Hematopoietic multipotent progenitor cell treated with erythropoietin and hydrocortisone succinate and interleukin-3 and kit ligand, for 4 days (in vitro differentiated cells): Measurements from ENCODE around the gene ATP5F1D.

Experiments used
- DNase-seq: peaks from one replicate; pipeline ENCODE4 v3.0.0-alpha.2; 2015

Gene ATP5F1D

DNA sequence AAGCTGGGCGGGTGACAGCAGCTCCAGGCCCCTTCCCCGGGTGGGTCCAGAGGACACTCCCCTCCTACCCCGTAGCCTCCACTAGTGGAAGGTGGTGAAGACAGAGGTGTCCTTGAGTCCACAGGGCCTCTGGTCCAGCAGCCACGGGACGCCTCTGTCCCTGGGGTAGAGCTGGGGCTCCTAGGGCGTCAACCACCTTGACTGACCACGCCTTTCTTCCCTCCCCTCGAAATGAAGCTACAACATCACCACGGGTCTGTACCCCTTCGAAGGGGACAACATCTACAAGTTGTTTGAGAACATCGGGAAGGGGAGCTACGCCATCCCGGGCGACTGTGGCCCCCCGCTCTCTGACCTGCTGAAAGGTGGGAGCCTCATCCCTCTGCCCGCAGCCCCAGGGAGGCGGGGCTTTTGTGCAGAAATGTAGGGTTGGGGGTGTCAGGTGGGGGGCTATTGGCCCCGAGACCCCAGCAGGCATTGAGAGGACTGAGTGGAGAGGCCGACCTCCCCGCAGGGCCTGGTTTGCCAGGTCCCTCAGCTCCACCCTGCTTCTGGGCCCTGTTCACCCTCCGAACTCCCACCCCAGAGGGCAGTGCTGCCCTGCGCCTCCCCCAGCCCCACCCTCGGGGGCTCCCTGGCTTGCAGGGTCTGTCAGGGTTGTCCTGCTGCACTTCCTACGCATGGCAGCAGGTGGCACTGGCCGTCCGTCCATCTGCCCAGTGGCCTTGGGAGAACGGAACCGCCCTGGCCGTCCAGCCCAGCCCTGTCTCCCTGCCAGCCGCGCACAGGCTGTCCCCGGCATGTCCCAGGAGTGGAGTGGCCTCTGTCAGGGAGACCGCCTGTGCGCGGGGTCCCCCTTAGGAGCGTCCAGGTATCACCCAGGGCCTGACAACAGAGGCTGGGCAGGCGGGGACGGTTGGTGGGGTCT is 20.3 kb upstream of the ATP5F1D start:
- DNase-seq = no peak

- no peak for DNase-seq
These were observed 19.7 kb upstream of the ATP5F1D start for GRCh38 chr19:1221904-1222255.

DNA sequence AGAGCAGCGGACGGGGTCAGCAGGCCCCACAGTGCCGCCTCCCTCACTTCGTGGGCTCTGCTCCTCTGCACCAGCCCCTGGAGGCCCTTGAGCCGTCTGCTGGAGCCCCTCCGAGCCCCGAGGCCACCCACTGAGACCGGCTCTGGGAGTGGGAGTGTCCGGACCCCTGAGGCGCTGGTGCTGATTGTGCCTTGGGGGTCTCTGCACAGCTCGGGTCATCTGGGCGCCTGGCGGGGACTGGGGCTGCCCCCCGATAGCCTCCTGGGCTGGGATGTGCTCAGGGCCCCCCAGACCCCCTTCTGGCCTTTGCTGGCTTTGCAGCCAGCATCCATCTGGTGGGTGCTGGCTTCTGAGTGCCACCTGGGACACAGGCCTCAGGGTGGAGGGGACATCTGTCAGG is 19.2 kb upstream of the ATP5F1D start:
- no peak for DNase-seq

DNA sequence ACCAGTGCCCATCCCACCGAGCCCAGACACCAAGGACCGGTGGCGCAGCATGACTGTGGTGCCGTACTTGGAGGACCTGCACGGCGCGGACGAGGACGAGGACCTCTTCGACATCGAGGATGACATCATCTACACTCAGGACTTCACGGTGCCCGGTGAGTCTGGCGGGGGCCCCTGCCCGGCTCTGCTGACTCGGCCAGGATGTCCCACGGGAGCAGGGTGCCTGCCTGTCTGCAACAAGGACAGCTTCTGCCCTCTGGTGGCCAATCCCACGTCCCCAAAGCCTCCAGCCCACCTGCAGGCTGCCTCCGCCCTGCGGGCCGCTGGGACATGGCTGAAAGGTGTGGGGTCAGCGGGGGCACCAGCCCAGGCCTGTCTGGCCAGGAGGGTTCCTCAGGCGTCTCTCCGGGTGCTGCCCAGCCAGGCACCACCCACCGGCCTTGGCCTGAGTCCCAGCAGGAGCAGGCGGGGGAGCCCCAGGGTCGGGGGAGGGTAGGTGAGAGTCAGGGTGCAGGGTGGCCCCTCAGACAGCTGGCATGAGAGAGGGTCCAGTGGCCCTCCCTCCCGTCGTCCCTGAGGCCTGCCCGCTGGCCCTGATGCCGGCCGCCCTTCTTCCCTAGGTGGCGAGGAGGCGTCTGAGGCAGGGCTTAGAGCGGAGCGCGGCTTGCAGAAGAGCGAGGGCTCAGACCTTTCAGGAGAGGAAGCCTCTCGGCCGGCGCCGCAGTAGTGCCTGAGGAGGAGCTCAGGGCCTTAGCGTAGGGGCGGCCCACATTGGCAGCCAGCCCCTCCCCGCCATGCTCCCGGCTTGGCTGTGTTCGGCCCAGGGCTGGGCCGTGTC is 18.3 kb upstream of the ATP5F1D start:
- DNase-seq = peak; percentile 67

- no peak for DNase-seq
These were observed 17.3 kb upstream of the ATP5F1D start for GRCh38 chr19:1224047-1224825.

GRCh38 chr19:1224847-1225246 is 16.7 kb upstream of the ATP5F1D start:
- DNase-seq = no peak

- no peak for DNase-seq
These were observed 15.9 kb upstream of the ATP5F1D start for GRCh38 chr19:1225440-1226226.

- no peak for DNase-seq
These were observed 15.4 kb upstream of the ATP5F1D start for GRCh38 chr19:1226227-1226518.

GRCh38 chr19:1226522-1227303 is 14.8 kb upstream of the ATP5F1D start:
- no peak for DNase-seq

- no peak for DNase-seq
These were observed 14.1 kb upstream of the ATP5F1D start for GRCh38 chr19:1227304-1228054.

DNA sequence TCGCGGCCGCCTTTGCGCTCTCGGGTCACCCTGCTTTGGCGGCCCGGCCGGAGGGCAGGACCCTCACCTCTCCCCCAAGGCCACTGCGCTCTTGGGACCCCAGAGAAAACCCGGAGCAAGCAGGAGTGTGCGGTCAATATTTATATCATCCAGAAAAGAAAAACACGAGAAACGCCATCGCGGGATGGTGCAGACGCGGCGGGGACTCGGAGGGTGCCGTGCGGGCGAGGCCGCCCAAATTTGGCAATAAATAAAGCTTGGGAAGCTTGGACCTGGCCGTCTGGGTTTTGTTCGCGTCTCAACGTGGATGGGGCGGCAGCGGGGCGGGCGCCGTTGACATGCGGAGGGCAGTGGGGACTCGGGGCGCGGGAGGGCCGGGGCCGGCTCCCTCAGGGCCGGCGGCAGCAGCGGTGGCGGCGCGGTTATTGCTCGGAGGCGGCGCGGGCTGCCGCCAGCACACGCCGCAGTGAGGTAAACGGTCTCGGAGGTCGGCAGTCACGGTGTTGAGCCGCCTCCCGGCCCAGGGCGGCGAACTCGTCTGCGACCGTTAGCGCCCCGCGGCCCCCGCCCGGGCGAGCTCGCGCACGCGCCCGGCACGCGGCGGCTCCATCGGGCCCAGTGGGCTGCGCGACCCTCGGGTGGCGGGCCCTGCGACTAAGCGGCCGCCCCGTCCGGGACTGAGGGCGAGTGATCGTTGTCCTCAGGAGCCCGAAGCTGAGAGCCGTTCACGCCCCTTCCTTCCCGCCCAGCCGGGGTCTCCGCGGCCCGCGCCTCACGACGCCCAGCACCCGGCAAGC is 13.2 kb upstream of the ATP5F1D start:
- no peak for DNase-seq

DNA sequence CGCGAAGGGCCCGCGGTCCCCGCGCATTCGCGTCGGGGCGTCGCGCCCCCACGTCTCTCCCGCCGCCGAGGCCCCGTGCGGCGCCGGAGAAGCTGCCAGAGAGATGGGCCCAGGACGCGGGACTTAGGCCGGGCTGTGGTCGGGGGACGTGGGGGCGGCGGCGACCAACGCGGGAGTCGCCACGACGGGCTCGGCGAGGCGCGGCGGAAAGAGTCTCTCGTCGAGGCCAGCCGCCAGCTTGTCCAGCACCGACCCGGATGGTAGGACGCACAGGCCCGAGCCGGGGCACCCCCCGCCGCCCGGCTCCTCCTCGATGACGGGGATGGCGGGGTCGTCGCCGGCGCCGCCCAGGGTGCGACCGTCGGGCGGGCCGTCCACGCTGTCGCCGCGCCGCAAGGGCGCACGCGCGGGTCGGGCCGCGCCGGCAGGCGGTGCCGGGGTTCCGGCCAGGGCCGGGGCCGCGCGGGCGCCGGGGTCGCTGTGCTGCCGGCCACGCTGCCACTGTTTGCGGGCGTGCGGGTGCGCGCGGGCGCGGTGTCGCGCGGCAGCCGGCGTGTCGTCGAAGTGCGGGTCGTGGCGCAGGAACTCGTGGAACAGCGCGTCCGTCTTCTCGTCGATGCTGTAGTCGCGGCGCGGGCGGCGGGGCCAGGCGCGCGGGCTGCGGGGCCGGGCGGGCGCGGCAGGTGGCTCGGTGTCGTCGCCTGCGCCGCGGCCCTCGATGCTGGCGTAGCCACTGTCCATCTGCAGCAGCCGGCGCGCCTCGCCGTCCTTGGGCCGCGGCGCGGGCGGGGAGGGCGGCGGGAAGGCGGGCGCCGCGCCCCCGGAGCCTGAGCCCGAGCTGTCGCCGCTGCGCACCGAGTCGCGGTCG is 12.3 kb upstream of the ATP5F1D start:
- no peak for DNase-seq

- no peak for DNase-seq
These were observed 11.4 kb upstream of the ATP5F1D start for GRCh38 chr19:1229924-1230782.

GRCh38 chr19:1230783-1231489 is 10.6 kb upstream of the ATP5F1D start:
- no peak for DNase-seq

DNA sequence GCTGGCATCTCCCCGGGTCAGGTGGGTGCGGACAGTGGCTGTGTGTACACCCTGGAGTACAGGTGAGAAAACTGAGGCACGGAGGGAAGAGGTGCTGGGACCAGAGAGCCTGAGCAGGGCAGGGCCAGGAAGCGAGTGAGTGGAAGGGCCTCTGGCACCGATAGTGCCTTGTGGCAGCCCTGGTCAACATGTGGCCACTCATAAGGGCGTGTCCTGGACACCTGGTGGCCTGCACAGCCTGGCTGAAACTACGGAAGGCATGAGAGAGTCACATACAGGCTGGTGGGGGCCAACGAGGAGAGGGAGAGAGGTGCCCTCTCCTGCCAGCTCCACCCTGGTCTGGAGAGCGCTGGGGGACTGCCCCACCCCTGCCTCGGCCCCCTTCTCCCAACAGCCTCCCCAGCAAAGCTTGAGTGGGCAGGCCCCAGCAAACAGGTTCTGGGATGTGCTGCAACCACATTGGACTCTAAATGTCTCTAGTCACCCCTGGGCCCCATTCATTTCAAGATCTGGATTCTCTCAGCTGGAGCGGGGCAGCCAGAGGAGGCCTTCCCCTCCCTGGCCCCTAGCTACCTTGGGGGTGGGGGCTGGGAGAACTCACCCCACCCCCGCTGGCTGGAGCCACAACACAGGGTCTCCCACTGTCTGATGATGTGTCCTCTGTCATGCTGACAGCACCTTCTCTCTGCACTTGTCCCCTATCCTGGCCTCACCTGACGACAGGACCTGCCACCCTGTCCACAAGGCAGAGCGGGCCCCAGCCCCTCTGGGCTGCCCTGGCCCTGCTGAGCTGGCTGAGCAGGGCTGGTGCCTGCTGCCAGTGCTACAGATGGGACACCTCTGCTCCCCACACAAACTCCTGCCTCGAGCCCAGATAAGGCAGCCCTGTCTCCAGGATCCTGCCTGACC is 9.6 kb upstream of the ATP5F1D start:
- no peak for DNase-seq

DNA sequence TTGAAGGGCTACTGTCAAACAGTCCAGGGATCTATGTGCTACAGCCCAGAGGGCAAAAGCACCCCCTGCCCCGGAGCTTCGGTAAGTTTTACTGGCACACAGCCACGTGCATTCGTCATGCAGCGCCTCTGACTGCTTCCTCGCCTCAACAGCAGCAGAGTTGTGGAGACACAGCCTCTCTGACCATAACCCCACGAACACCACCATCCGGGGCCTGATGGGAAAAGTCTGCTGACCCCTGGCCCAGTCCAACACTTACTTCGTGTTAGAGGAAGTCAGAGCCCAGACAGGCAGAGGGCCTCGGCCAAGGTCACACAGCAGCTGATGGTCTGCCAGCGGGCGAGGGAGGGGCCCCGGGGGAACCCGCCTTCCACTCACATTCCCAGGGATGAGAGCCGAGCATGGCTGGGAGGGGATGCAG is 8.9 kb upstream of the ATP5F1D start:
- peak; percentile 57 for DNase-seq
